CD4-positive, alpha-beta T cell treated with Interferon alpha-2 for 1 hour (primary cell): ENCODE results near the gene AARSD1.
"Not testable (repeated sequence)": the region's sequence is repeated elsewhere in the genome, so short reads cannot be mapped to it uniquely, and the experiment has no call there.

Experiments used
- DNase-seq, 2 donors: peaks; one replicate each; pipeline ENCODE4 v3.0.0-alpha.2; 2020 to 2022

Gene AARSD1

GRCh38 chr17:42919522-42920077, 44.7 kb downstream of the AARSD1 start:
- DNase-seq: not testable (repeated sequence)

- no peak for DNase-seq
Measured at GRCh38 chr17:42918902-42919521, 45.2 kb downstream of the AARSD1 start.

- no peak for DNase-seq
Measured at GRCh38 chr17:42917236-42917603, 47.0 kb downstream of the AARSD1 start.

GRCh38 chr17:42916388-42917235, 47.6 kb downstream of the AARSD1 start:
- not testable (repeated sequence) for DNase-seq

- DNase-seq: not testable (repeated sequence)
Measured at GRCh38 chr17:42915288-42915687, 49.0 kb downstream of the AARSD1 start.

- DNase-seq: no peak
Measured at GRCh38 chr17:42913981-42914617, 50.2 kb downstream of the AARSD1 start.

GRCh38 chr17:42913522-42913921, 50.7 kb downstream of the AARSD1 start:
- DNase-seq: no peak

GRCh38 chr17:42908872-42909700, 55.2 kb downstream of the AARSD1 start:
- no peak for DNase-seq

GRCh38 chr17:42906772-42907446, 57.3 kb downstream of the AARSD1 start:
- no peak for DNase-seq

GRCh38 chr17:42904110-42904469, 60.2 kb downstream of the AARSD1 start:
- DNase-seq: no peak

GRCh38 chr17:42901535-42902229, 62.6 kb downstream of the AARSD1 start:
- no peak for DNase-seq
